Measurements from ENCODE around the gene WDR33.

DNA sequence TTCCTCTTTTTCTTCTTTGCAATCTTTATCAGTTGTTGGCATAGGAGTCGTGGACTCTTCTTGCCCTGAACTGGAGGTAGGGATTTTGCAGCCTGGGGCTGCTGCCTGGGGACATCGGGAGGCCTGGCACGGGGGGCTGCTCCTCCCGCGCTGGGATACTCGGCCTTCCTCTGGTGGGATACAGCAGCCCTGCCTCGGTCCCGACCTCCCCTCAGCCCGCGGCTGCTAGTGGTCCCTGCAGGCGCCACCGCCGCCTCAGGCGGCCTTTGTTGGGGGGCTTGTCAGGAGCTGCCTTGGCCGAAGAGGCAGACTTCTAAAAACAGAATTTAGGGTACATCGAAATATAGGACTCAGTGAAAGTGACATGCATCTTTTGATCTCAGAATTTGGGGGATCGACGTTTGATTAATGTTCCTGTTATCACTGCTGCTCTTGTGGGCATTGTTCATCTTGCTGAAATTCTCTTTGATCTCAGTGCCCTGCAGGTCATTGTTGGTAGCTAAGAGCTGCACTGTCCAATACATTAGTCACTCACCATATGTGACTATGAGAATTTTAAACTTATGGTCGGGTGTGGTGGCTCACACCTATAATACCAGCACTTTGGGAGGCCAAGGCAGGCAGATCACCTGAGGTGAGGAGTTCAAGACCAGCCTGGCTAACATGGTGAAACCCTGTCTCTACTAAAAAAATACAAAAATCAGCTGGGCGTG is 30.7 kb upstream of the WDR33 start:
- TF ChIP-seq NFIC (IDR thresholded peaks at IDR 0.05) = no peak
- no peak for TF ChIP-seq FOXM1 (IDR thresholded peaks at IDR 0.05; ENCODE audit: borderline replicate concordance, low read depth)
- TF ChIP-seq CREB1 (IDR thresholded peaks at IDR 0.05; ENCODE audit: low read depth) = no peak
- no peak for TF ChIP-seq TAF1 (IDR thresholded peaks at IDR 0.05; ENCODE audit: low read depth)
- TF ChIP-seq, protein P1, sequence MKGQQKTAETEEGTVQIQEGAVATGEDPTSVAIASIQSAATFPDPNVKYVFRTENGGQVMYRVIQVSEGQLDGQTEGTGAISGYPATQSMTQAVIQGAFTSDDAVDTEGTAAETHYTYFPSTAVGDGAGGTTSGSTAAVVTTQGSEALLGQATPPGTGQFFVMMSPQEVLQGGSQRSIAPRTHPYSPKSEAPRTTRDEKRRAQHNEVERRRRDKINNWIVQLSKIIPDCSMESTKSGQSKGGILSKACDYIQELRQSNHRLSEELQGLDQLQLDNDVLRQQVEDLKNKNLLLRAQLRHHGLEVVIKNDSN (IDR thresholded peaks at IDR 0.05) = no peak
- no peak for TF ChIP-seq RAD21 (IDR thresholded peaks at IDR 0.05; ENCODE audit: low read depth)
- TF ChIP-seq ZBTB7A (IDR thresholded peaks at IDR 0.05; ENCODE audit: low read depth) = no peak
- no peak for TF ChIP-seq YY1 (IDR thresholded peaks at IDR 0.05; ENCODE audit: low read depth)
- TF ChIP-seq CEBPB (IDR thresholded peaks at IDR 0.05) = no peak
- TF ChIP-seq, protein P2, sequence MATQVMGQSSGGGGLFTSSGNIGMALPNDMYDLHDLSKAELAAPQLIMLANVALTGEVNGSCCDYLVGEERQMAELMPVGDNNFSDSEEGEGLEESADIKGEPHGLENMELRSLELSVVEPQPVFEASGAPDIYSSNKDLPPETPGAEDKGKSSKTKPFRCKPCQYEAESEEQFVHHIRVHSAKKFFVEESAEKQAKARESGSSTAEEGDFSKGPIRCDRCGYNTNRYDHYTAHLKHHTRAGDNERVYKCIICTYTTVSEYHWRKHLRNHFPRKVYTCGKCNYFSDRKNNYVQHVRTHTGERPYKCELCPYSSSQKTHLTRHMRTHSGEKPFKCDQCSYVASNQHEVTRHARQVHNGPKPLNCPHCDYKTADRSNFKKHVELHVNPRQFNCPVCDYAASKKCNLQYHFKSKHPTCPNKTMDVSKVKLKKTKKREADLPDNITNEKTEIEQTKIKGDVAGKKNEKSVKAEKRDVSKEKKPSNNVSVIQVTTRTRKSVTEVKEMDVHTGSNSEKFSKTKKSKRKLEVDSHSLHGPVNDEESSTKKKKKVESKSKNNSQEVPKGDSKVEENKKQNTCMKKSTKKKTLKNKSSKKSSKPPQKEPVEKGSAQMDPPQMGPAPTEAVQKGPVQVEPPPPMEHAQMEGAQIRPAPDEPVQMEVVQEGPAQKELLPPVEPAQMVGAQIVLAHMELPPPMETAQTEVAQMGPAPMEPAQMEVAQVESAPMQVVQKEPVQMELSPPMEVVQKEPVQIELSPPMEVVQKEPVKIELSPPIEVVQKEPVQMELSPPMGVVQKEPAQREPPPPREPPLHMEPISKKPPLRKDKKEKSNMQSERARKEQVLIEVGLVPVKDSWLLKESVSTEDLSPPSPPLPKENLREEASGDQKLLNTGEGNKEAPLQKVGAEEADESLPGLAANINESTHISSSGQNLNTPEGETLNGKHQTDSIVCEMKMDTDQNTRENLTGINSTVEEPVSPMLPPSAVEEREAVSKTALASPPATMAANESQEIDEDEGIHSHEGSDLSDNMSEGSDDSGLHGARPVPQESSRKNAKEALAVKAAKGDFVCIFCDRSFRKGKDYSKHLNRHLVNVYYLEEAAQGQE (IDR thresholded peaks at IDR 0.05; ENCODE audit: low read depth) = no peak
- no peak for TF ChIP-seq MAX (IDR thresholded peaks at IDR 0.05)

Data from Ishikawa (cell line).